ENCODE results near the gene APOBEC2.

- TF ChIP-seq KLF10 (CRISPR knock-in tag; IDR thresholded peaks at IDR 0.05) (no peak), ZBTB1 (CRISPR knock-in tag; IDR thresholded peaks at IDR 0.05; ENCODE audit: borderline replicate concordance, low read depth) (no peak), ZNF239 (CRISPR knock-in tag; IDR thresholded peaks at IDR 0.05) (no peak), CEBPB (tag; IDR thresholded peaks at IDR 0.05) (no peak), ZFP1 (CRISPR knock-in tag; IDR thresholded peaks at IDR 0.05) (no peak), HCFC1 (IDR thresholded peaks at IDR 0.05; ENCODE audit: low read depth, low read length) (no peak), E4F1 (CRISPR knock-in tag; IDR thresholded peaks at IDR 0.05; ENCODE audit: borderline replicate concordance) (no peak), NCOA2 (IDR thresholded peaks at IDR 0.05; ENCODE audit: partially characterized antibody in 2 of 2) (no peak), AFF4 (CRISPR knock-in tag; IDR thresholded peaks at IDR 0.05) (no peak), HDGF (IDR thresholded peaks at IDR 0.05) (no peak)
Observed at GRCh38 chr6:41092421-41093140, 39.6 kb downstream of the APOBEC2 start.

All from K562 (cell line).